ENCODE measurements around the gene SLC27A2.
"Not testable (repeated sequence)": the region's sequence is repeated elsewhere in the genome, so short reads cannot be mapped to it uniquely, and the experiment has no call there.

Gene SLC27A2

DNA sequence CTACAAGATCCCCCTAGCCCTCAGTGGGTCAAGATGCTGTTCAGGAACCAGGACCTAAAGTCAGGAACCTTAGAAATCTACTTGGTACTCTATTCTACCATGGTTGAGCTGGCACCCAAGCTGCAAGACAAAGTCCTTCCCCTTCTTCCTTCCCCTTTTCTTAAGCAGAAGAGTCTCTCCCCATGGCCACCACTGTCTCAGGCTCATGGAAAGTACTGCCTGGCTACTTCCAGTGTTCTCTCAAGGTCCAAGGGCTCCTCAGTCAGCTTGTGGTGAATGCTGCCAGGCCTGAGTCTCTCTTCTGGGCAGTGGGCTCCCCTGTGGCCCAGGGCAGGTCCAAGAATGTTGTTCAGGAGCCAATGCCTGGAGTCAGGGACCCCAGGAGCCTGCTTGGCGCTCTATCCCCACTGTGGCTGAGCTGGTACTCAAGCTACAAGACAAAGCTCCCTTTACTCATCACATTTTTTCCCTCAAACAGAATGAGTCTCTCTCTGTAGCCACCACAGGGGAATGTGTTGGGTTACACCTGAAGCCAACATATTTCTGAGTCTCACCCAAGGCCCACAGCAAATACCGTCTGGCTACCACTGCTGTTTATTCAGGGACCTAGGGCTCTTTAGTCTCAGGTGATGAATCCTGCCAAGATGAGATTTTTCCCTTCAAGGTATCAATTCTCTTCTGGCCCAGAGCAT is 18.1 kb upstream of the SLC27A2 start:
- no peak for DNase-seq (ENCODE audit: low read depth)

DNA sequence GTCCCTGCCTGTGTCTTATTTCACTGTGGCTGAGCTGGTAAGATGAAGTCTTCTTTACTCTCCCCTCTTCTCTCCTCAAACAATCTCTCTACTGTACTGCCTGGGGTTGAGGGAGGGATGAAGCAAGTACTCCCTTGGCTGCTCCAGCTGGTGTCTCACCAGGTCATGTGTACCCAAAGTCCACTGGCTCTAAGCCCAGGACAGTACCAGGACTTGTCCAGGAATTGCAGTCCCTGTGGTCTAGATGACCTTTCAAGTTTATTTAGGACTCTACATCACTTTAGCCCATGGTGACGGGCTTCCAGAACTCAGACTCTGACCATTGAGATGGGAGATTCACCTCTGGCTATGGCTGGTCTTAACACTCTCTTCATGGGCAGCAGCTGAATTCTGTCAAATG is 17.5 kb upstream of the SLC27A2 start:
- DNase-seq (ENCODE audit: low read depth) = no peak

DNA sequence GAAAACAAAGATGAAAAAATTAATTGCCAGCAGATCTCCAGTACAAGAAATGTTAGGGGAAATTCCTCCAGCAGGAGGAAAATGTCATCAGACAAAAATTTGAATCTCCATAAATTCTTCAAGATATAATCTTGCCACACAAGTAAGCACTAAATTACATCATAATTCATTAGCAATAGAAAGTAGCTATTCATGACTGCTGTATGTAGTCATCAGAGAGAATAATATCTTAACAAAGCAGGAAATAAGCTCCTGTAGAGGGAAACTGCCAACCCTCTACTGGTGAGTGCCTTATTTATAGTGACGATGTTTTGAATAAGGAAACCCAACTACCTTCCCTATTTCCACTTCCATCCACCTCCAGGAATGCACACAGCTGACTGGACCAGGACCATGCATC is 15.8 kb upstream of the SLC27A2 start:
- no peak for DNase-seq (ENCODE audit: low read depth)

DNA sequence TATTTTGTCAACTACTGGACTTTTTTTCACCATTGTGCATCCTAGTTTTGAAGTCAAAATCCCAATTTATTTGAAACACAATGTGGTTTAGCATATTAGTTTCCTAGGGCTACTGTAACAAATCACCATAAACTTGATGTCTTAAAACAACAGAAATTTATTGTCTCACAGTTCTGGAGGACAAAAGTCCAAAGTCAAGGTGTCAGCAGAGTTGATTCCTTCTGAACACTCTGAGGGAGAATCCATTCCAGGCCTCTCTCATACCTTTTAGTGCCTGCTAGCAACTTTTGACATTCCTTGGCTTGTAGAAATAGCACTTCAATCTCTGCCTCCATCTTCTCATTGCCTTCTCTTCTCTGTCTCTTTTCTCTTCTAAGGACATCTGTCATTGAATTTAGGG is 14.9 kb upstream of the SLC27A2 start:
- DNase-seq (ENCODE audit: low read depth) = no peak

DNA sequence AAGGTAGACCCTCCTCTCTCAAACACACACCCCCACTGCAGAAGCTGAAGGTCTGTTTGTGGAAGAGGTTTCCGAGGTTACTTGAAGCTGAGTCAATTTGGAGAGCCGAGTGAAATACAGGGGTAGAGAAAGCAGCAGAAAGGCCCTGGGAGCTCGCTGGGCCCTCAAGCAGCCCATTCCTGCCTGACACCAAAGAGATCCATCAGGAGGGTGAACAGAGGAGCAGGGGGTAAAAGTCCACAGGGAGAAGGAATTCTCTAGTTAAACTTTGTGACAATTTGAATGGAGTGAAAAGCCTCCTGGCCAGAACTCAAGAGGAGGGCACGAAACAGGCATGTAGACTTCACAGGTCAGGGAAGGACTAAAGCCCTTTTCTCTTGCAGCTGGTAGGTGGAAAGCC is 13.6 kb upstream of the SLC27A2 start:
- no peak for DNase-seq (ENCODE audit: low read depth)

DNA sequence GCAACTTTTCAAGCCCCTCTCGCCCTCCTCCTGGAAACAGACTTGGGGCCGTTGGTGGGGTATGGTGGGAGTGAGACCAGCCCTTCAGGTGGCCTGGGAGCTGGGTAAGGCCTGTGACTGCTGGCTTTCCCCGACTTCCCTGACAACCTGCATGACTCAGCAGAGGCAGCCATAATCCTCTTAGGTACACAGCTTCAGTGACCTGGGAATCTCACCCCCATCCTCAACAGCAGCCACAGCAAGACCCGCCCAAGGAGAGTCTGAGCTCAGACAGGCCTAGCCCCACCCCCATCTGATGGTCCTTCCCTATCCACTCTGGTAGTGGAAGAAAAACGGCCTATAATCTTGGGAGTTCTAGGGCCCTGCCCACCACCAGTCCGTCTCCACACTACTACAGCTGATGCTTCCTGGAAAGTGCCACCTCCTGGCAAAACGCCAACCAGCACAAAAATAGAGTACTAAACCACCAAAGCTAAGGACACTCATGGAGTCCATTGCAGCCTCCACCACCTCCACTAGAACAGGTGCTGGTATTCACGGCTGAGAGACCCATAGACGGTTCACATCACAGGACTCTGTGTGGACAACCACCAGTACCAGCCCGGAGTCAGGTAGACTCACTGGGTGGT is 13.1 kb upstream of the SLC27A2 start:
- DNase-seq (ENCODE audit: low read depth) = no peak

DNA sequence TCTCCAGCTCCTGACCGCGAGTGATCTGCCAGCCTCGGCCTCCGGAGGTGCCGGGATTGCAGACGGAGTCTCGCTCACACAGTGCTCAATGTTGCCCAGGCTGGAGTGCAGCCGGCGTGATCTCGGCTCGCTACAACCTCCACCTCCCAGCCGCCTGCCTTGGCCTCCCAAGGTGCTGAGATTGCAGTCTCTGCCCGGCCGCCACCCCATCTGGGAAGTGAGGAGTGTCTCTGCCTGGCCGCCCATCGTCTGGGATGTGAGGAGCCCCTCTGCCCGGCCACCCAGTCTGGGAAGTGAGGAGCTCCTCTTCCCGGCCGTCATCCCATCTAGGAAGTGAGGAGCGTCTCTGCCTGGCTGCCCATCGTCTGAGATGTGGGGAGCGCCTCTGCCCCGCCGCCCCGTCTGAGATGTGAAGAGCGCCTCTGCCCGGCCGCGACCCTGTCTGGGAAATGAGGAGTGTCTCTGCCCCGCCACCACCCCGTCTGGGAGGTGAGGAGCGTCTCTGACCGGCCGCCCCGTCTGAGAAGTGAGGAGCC is 9.6 kb upstream of the SLC27A2 start:
- not testable (repeated sequence) for DNase-seq (ENCODE audit: low read depth)

DNA sequence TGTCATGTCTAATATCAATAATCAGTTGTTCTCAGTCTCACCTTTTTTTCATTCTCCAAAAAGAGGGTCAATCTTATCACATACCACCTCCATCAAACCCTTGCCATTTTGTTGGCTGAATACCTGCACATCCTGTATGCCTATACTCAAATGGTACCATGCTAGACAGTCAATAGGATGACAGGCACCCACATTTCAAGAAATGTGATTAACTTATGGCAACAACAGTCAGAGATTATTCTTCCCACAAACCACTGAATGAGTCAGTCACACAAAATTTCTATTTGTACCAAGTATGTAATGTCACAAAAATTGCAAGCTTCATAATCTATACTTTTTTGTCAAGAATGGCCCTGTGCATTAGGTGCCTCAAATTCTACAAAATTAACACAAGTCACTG is 5.1 kb upstream of the SLC27A2 start:
- no peak for DNase-seq (ENCODE audit: low read depth)

DNA sequence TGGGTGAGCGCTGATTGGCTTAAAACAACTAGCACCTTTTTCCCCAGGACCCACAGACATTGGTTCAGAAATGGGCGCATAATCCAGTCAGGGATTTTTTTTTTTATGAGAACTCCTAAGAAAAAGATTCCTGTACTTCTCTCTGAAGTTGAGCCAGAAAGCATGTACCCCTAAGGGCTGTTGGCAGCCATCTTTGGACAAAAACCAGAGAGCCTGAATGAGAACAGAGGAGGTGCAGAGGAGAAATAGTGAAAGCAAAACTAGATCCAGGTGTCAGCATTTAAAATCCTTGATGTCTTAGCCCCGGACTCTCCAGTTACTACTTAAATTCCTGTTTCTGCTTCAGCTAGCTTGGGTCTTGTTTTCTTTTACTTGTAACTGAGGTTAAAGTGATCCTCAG is 1.9 kb upstream of the SLC27A2 start:
- no peak for DNase-seq (ENCODE audit: low read depth)

DNA sequence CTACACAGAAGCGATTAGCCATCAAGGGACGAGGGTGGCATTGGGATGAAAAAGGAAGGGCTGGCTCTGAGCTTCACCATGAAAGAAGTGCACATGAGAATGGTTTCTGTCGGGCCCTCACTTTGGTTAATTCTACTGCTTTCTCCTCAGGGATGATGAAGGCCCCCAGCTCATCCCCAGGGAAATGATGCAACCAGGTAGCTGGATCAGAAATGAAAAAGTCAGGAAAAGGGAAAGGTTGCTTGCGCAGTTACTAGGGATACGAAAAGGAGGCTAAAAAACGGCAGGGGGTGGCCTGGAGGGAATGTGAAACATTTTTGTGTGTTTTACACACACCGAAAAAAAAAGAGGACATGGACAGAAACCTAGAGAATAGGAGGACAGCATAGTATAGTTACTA is 1.4 kb upstream of the SLC27A2 start:
- DNase-seq (ENCODE audit: low read depth) = no peak

DNA sequence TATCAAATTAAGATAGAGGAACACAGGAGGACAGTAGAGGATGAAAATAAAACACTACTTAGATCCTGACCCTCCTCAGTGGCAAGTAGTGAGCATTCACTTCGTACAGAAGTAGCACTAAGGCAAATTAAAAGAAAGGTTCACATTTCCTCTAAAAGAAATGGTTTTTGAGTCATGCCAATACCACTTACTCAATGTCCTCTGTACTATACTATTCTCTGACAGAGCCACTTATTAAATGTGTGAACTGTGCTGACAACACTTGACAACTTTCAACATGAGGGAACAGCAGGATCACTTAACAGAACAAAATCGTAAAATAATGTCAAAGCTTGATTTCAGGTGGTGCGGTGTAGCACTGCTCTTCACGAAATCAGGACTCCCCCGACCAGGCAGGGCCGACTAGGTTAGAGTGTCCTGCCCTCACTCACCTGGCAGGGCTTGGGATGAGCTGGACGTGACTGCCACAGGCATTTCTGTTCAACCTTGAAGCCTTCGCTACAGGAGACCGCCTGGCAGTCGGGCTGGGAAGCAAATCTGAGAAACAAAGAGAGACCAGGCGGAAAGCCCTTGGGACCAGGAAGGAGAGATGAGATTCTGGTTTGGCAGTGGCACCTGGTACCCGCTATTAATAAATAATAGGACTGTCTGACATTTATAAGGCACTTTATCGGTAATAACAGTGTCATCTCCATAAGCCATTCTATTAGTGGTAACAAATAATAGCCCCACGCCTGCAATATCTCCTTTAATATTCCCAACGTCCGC is 611 bp upstream of the SLC27A2 start:
- DNase-seq (ENCODE audit: low read depth) = no peak

DNA sequence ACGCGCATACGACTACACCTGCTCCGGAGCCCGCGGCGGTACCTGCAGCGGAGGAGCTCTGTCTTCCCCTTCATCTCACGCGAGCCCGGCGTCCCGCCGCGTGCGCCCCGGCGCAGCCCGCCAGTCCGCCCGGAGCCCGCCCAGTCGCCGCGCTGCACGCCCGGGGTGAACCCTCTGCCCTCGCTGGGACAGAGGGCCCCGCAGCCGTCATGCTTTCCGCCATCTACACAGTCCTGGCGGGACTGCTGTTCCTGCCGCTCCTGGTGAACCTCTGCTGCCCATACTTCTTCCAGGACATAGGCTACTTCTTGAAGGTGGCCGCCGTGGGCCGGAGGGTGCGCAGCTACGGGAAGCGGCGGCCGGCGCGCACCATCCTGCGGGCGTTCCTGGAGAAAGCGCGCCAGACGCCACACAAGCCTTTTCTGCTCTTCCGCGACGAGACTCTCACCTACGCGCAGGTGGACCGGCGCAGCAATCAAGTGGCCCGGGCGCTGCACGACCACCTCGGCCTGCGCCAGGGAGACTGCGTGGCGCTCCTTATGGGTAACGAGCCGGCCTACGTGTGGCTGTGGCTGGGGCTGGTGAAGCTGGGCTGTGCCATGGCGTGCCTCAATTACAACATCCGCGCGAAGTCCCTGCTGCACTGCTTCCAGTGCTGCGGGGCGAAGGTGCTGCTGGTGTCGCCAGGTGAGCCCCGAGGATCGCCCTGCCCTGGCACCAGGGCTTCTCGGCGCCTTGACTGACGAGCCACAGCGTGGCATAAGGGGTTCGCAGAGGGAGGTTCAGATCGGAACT is 420 bp downstream of the SLC27A2 start:
- no peak for DNase-seq (ENCODE audit: low read depth)

DNA sequence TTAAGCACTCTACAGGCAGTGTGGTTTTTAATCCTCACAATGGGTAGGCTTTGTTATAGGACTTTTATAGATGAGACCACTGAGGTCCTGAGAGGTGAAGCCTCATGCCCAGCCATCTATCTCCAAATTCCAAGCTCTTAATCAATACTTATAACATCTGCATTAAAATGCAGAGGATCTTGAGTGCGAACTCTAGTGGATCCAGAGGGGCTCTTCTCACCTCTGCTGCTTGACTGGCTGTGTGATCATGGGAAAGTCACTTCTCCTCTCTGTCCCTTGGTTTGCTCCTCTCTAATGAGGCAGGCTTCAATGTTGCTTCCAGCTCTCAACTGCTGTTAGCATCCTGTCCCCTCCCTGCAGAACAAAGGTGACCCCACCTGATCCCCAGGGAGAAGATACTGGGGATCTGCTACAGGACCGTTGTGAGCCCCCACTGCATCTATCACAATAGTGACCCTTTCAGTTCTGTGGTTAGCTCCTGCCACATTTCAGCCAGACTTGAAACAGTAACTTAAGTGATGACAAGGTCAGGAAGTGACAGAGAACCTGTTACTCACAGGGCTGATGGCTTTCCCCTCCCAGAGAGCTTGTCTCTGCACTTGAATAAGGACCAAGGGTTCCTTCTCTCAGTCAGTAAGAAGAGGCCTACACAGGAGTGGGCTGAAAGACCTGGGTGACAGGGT is 1.3 kb downstream of the SLC27A2 start:
- no peak for DNase-seq (ENCODE audit: low read depth)

DNA sequence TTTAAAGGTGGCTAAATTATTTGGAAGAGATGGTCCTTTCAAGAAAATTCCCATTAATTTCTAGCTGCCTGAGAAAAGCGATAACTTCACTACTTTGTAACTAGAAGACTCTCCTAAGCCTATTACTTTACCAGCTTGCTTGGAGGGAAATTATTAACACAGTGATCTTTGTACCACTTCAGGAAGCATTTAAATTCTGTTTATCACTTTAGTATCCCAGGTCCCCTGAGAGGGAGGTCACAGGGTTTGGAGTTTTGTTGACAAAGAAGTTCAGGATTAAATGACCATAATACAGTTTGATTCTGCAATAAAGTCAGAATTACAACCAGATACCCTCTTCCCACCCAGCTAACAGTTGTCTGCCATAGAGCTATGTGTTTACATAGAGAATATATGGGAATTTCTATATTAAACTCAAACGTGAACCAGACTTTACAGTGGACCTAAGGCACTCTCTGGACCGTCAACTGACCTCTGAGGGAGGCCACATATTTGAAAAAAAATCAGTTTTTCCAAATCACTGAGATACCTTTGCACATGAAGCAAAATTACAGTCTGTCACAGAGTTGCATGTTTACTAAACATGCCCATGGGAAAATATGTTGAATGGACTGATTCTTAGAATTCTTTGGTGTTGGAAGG is 3.0 kb downstream of the SLC27A2 start:
- DNase-seq (ENCODE audit: low read depth) = no peak

DNA sequence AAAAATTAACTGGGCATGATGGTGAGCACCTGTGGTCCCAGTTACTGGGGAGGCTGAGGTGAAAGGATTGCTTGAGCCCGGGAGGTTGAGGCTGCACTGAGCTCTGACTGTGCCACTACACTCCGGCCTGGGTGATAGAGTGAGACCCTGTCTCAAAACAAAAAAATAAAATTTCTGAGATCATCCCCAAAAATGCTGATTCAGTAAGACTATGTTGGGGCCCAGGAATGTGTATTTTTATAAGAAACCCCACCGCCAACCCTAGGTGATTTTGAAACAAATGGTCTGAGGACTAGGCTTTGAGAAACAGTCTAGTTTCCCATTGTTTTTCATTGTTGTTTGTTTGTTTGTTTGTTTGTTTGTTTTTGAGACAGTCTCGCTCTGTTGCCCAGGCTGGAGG is 4.1 kb downstream of the SLC27A2 start:
- no peak for DNase-seq (ENCODE audit: low read depth)

DNA sequence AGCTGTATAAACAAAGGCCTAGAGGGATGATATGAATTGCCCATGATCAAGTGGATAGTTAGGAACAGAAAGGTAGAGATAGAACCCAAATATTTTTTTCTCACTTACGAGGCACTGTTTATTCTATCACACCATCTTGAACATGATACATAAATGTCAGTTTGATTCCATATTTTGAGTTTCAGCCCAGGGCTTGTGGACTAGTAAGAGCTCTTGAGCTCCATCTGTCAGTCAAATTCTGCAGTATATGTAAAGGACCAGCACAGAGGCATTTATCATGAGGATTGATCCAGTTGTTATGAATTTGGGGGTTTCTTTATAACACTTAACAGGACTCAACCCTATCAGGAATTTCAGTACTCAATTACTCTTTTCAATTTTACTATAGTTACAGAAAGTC is 4.8 kb downstream of the SLC27A2 start:
- no peak for DNase-seq (ENCODE audit: low read depth)

DNA sequence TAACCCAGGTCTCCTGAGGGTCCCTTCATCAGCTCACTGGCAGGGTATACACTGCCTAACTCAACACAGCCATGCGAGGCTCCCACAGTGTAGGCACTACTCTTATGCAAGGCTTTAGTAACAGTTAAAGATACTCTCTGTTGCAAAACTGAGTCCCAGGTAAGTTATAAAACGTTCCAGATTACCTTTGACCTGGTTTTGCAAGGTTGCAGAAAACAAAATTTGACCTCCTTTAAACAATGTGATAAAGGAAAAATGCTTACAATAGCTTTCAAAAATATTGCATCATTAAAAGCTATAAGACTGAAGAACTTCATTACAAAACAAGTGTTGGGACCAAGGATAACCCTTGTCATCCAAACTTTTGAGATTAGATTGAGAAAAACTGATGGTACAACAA is 5.5 kb downstream of the SLC27A2 start:
- no peak for DNase-seq (ENCODE audit: low read depth)

DNA sequence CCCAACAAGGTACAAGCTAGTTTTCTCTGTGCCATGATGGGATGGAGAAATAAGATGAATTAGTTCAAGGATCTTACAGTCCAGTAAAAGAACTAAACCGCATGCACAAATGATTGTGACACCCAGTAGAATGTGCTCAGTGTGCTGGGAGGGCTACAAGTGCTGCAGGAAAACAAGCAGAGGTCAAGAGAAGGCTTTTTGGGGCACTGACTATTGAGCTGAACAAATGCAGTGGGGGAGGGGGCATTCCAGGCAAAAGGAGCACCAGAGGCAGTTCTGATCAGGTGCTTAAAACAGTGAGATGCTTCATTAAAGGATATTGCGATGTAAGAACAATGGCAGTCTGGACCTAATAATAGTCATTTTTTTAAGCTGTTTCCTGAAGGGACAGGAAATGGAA is 6.0 kb downstream of the SLC27A2 start:
- DNase-seq (ENCODE audit: low read depth) = no peak

DNA sequence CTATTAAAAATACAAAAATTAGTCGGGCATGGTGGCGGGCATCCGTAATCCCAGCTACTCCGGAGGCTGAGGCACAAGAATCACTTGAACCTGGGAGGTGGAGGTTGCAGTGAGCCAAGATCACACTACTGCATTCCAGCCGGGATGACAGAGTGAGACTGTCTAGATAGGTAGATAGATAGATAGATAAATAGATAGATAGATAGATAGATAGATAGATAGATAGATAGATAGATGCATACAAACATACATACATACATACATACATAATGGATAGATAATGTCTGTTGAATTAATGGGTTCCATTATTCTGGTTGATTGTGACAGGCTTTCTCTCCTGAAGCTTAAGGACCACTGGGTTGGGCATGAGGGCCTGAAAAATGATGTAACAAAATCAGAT is 6.8 kb downstream of the SLC27A2 start:
- DNase-seq (ENCODE audit: low read depth) = not testable (repeated sequence)

DNA sequence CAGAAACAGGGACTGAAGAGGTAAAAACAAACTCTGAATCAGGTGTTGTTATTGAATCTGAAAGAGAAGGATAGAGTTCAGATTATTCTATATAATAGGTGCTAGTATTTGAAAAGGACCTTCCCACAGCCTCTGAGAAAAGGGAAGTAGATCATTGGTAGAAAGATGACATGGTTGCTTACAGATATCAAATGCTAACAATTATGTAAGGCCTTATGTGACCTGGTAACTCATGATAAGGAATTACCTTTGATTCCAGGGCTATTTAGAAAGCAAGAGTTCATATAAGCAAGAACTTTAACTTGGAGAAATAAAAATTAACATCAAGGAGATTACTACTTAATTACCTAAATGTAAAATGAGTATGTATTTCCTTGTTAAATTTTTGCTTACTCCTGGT is 7.6 kb downstream of the SLC27A2 start:
- DNase-seq (ENCODE audit: low read depth) = no peak

DNA sequence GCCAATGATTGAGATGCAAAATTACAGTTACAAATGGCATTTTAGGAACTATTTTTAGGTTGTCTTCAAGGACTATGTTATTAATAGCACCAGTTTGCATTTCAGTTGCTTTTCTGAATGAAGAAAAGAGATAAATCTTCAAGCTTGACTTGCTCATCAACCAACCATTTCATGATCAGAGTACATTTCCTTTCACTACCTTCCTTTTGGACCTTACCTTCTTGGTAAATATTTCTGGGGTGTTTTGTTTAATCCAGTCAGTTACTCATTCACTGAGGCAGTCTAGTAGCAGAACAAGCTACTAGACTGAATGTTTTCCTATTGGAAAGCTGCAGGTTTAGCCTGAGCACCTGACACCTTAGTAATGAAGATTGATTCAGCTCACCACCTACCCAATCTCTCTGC is 8.2 kb downstream of the SLC27A2 start:
- DNase-seq (ENCODE audit: low read depth) = no peak

All from activated gamma-delta T cell treated with anti-CD3 and anti-CD28 coated beads, Interleukin-2, amount 50 U/mL, for 16 hours (primary cell).